HG03469 (cell line): ENCODE data around the gene EVX2.

Experiments
- ATAC-seq: cut with Tn5 transposase; IDR thresholded peaks from one replicate; pipeline ENCODE4 v1.9.1; 2021; ENCODE audit warnings: mild to moderate bottlenecking, moderate library complexity, moderate number of reproducible peaks; ENCODE audit not compliant: unreplicated experiment

EVX2 gene

GRCh38 chr2:176067589-176068418 is 16.0 kb downstream of the EVX2 start:
- no peak for ATAC-seq

GRCh38 chr2:176066645-176067588 is 16.8 kb downstream of the EVX2 start:
- no peak for ATAC-seq

- no peak for ATAC-seq
Observed at GRCh38 chr2:176063958-176064357, 19.8 kb downstream of the EVX2 start.

- ATAC-seq: no peak
Observed at GRCh38 chr2:176056406-176056805, 27.4 kb downstream of the EVX2 start.

- no peak for ATAC-seq
Observed at GRCh38 chr2:176039375-176039774, 44.4 kb downstream of the EVX2 start.

- ATAC-seq: no peak
Observed at GRCh38 chr2:176038694-176039093, 45.1 kb downstream of the EVX2 start.

- no peak for ATAC-seq
Observed at GRCh38 chr2:176035013-176035691, 48.6 kb downstream of the EVX2 start.

GRCh38 chr2:176027806-176028205 is 56.0 kb downstream of the EVX2 start:
- ATAC-seq: no peak
